ENCODE results near the gene UNC50.

UNC50 gene

DNA sequence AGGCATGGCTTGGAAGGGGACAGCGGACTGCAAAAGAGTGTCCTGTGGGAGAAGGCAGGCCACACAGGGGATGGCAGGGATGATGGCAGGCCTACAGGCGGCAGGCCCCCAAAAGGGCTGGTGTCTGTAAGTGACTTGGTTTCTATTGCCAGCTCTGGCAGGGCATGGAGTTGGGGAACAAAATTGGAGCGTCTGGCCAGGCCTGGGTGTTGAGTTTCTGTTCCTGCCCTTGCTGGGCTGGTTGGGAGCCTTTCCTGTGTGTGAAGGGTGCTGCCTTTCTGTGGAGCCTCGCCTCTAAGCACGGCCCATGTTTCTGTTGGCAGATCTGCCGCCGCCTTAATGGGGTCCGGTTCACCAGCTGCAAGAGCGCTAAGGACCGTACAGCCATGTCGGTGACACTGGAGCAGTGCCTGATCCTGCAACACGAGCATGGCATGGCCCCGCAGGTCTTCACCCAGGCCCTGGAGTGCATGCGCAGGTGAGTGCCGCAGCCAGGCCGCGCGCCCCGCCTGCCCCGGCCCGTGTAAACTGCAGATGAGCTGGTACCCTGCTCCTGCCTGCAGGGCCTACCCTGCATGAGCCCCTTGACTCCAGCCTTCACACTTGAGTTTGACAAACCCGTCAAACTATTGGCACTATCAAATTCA, 31.6 kb upstream of the UNC50 start:
- Histone ChIP-seq H3K9me3 (ENCODE audit: control insufficient read depth in 1 of 2, low read length in 2 of 2) (no peaks in the 10 kb centered on the region), H3K36me3 (ENCODE audit: control insufficient read depth in 1 of 2, insufficient read depth in 2 of 2, low read length in 2 of 2) (peaks cover 12 to 67% of the 10 kb centered on the region in 2 donors), H3K4me3 (ENCODE audit: low read depth in 1 of 2, low read length in 2 of 2) (no peak overlapping the region), H3K4me1 (ENCODE audit: control insufficient read depth in 1 of 2, insufficient read depth in 2 of 2, low read length in 2 of 2) (no peaks in the 10 kb centered on the region), H3K9ac (ENCODE audit: low read depth in 1 of 2, low read length in 2 of 2) (no peak overlapping the region), H3K27me3 (ENCODE audit: control insufficient read depth in 1 of 2, insufficient read depth in 2 of 2, low read length in 2 of 2) (no peaks in the 10 kb centered on the region), H3K27ac (ENCODE audit: low read depth, low read length) (no peak overlapping the region)

DNA sequence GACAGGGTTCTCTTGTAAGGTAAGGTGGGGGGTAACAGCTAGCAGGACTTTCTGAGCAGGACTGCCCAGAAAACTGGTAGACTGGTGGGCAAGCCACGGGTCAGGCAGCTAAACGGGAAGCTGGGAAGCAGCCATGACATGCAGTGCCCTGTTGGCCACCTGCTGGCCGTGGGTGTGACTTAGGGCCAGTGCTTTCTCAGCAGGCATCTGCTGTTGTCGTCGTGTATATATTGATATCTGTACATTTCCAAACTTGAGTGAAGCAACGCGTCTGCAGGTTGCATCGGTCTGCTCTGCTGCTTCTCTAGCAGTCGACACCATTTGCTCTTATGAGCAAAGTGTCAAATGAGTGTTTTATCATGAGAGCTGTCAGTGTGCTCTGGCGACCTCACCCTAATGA, 31.1 kb upstream of the UNC50 start:
- Histone ChIP-seq H3K4me1 (ENCODE audit: control insufficient read depth in 1 of 2, insufficient read depth in 2 of 2, low read length in 2 of 2) (no peaks in the 10 kb centered on the region), H3K9me3 (ENCODE audit: control insufficient read depth in 1 of 2, low read length in 2 of 2) (no peaks in the 10 kb centered on the region), H3K9ac (ENCODE audit: low read depth in 1 of 2, low read length in 2 of 2) (no peak overlapping the region), H3K27ac (ENCODE audit: low read depth, low read length) (no peak overlapping the region), H3K27me3 (ENCODE audit: control insufficient read depth in 1 of 2, insufficient read depth in 2 of 2, low read length in 2 of 2) (no peaks in the 10 kb centered on the region), H3K36me3 (ENCODE audit: control insufficient read depth in 1 of 2, insufficient read depth in 2 of 2, low read length in 2 of 2) (peaks cover 12 to 69% of the 10 kb centered on the region in 2 donors), H3K4me3 (ENCODE audit: low read depth in 1 of 2, low read length in 2 of 2) (no peak overlapping the region)

GRCh38 chr2:98578231-98578630, 30.2 kb upstream of the UNC50 start:
- H3K36me3 ChIP-seq (ENCODE audit: control insufficient read depth in 1 of 2, insufficient read depth in 2 of 2, low read length in 2 of 2), result peaks cover 12 to 67% of the 10 kb centered on the region in 2 donors
- H3K4me1 ChIP-seq (ENCODE audit: control insufficient read depth in 1 of 2, insufficient read depth in 2 of 2, low read length in 2 of 2), result no peaks in the 10 kb centered on the region

DNA sequence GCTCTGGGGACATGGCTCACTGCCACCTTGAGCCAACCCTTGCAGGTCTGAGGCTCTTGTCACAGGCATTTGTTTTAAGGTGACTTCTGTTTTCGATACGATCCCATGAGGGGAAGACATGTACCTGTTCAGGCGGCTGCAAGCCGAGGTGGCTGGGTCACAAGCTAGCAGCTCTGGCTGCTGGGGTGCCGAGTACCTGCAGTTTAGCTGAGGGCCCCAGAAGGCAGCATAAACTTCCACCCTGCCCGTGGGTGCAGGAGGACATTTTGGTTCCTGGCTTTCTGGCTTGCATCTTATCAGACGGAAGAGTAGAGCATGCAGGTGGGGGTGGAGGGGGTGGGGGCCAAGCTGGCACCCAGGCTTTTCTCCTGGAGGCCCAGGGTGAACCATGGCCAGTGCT, 28.5 kb upstream of the UNC50 start:
- no peak overlapping the region for H3K27ac ChIP-seq (ENCODE audit: low read depth, low read length)
- H3K27me3 ChIP-seq (ENCODE audit: control insufficient read depth in 1 of 2, insufficient read depth in 2 of 2, low read length in 2 of 2), result no peaks in the 10 kb centered on the region
- H3K9me3 ChIP-seq (ENCODE audit: control insufficient read depth in 1 of 2, low read length in 2 of 2), result no peaks in the 10 kb centered on the region
- H3K36me3 ChIP-seq (ENCODE audit: control insufficient read depth in 1 of 2, insufficient read depth in 2 of 2, low read length in 2 of 2), result peaks cover 15 to 64% of the 10 kb centered on the region in 2 donors
- no peak overlapping the region for H3K4me3 ChIP-seq (ENCODE audit: low read depth in 1 of 2, low read length in 2 of 2)
- peaks cover 8 to 12% of the 10 kb centered on the region in 2 donors for H3K4me1 ChIP-seq (ENCODE audit: control insufficient read depth in 1 of 2, insufficient read depth in 2 of 2, low read length in 2 of 2)
- no peak overlapping the region for H3K9ac ChIP-seq (ENCODE audit: low read depth in 1 of 2, low read length in 2 of 2)

More at GRCh38 chr2:98578231-98578630, 30.2 kb upstream of the UNC50 start:
- Histone ChIP-seq H3K9me3 (ENCODE audit: control insufficient read depth in 1 of 2, low read length in 2 of 2) (no peaks in the 10 kb centered on the region), H3K27me3 (ENCODE audit: control insufficient read depth in 1 of 2, insufficient read depth in 2 of 2, low read length in 2 of 2) (no peaks in the 10 kb centered on the region), H3K27ac (ENCODE audit: low read depth, low read length) (no peak overlapping the region), H3K4me3 (ENCODE audit: low read depth in 1 of 2, low read length in 2 of 2) (no peak overlapping the region), H3K9ac (ENCODE audit: low read depth in 1 of 2, low read length in 2 of 2) (no peak overlapping the region)

DNA sequence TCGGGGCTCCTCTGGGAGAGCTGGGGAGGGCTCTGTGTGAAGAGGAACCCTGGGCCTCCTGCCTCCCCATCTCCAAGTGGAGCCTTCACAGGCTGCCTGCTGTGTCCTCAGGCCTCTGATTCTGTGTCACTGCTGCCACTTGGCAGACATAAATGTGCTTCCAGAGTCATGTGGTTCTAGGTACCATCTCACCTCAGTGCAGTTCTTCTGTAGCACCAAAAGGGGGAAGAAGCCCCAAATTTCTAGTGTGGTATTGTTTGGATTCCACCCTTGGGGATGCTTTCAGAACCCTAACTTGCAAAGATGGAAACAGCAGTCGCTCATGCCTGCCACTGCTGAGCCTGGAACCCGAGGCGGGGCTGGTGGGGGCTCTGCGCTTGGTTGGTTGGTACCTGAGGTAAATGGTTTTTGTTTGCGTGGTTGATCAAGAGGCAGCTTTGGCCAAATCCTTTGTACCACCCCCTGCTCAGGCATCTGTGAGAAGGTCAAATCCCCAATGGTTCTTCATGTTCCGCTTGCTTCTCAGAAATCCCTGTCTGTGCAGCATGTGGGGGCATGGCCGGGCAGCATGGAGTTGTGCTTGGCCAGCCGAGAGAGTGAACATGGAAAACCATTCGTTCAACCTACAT, 27.6 kb upstream of the UNC50 start:
- H3K27me3 ChIP-seq (ENCODE audit: control insufficient read depth in 1 of 2, insufficient read depth in 2 of 2, low read length in 2 of 2), result no peaks in the 10 kb centered on the region
- H3K27ac ChIP-seq (ENCODE audit: low read depth, low read length), result no peak overlapping the region
- no peaks in the 10 kb centered on the region for H3K9me3 ChIP-seq (ENCODE audit: control insufficient read depth in 1 of 2, low read length in 2 of 2)
- H3K36me3 ChIP-seq (ENCODE audit: control insufficient read depth in 1 of 2, insufficient read depth in 2 of 2, low read length in 2 of 2), result peaks cover 15 to 55% of the 10 kb centered on the region in 2 donors
- no peak overlapping the region for H3K4me3 ChIP-seq (ENCODE audit: low read depth in 1 of 2, low read length in 2 of 2)
- no peak overlapping the region for H3K9ac ChIP-seq (ENCODE audit: low read depth in 1 of 2, low read length in 2 of 2)
- peaks cover 8 to 12% of the 10 kb centered on the region in 2 donors for H3K4me1 ChIP-seq (ENCODE audit: control insufficient read depth in 1 of 2, insufficient read depth in 2 of 2, low read length in 2 of 2)

DNA sequence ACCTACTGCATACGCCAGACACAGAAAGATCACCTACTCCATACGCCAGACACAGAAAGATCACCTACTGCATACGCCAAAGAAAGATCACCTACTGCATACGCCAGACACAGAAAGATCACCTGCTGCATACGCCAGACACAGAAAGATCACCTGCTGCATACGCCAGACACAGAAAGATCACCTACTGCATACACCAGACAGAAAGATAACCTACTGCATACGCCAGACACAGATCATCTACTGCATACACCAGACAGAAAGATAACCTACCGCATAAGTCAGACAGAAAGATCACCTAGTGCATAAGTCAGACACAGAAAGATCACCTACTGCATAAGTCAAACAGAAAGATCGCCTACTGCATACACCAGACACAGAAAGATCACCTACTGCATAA, 25.9 kb upstream of the UNC50 start:
- Histone ChIP-seq H3K9ac (ENCODE audit: low read depth in 1 of 2, low read length in 2 of 2) (no peak overlapping the region), H3K9me3 (ENCODE audit: control insufficient read depth in 1 of 2, low read length in 2 of 2) (no peaks in the 10 kb centered on the region), H3K4me1 (ENCODE audit: control insufficient read depth in 1 of 2, insufficient read depth in 2 of 2, low read length in 2 of 2) (peaks cover 8 to 12% of the 10 kb centered on the region in 2 donors), H3K4me3 (ENCODE audit: low read depth in 1 of 2, low read length in 2 of 2) (no peak overlapping the region), H3K27ac (ENCODE audit: low read depth, low read length) (no peak overlapping the region), H3K36me3 (ENCODE audit: control insufficient read depth in 1 of 2, insufficient read depth in 2 of 2, low read length in 2 of 2) (peaks cover 11 to 45% of the 10 kb centered on the region in 2 donors), H3K27me3 (ENCODE audit: control insufficient read depth in 1 of 2, insufficient read depth in 2 of 2, low read length in 2 of 2) (no peaks in the 10 kb centered on the region)

DNA sequence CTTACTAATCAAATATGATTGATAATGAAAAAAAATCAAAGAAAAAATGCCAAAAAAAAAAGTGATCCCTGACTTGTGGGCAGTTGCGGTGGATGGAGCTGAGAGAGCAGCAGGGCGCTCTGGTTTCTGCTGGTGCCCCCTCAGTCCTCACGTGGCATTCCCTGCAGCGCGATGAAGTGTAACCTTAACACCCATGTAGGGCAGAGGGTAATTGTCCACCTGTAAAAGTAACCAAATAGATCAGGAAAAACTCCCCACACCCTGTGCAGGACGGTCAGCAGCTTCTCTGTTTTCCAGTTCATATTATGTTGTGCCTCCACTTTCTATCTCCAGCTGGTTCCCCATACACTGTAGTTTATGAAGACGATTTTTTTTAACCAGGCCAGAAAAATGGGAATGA, 25.1 kb upstream of the UNC50 start:
- Histone ChIP-seq H3K9ac (ENCODE audit: low read depth in 1 of 2, low read length in 2 of 2) (no peak overlapping the region), H3K36me3 (ENCODE audit: control insufficient read depth in 1 of 2, insufficient read depth in 2 of 2, low read length in 2 of 2) (peaks cover 8 to 38% of the 10 kb centered on the region in 2 donors)

DNA sequence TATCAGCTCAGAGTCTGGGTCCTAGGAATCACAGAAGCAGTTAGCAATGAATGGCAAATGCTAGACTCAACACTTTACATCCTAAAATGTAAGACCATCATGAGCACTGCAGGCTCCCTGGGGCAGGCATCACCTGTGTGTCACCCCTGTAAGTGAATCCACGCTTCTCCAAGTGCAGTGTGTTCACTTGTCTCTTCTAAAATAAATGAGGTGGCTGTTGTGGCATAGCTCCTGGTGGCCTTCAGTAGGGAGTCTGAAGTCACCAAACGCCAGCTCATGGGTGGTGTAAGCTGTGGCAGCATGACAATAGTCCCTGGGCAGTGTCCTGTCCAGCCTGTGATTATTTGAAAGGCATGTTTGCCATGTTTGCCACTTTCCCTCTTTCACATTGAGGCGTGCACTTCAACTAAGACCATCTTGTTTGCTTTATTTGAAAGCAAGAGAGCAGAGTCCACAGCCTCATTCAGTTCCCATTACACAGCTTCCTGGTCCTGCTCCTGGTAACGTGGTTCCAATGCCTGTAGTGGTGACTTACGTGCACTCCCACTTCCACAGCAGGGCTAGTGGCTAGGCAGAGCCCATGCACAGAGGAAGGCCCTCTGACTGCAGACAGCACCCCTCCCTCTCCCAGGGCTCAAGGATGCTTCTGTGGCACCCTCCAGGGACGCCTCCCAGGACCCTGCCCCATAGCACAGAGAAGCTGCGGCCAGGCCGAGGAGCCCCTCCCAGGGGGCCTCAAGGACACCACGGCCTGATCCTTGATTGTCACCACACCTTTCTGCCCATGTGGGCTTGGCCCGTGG, 24.4 kb upstream of the UNC50 start:
- Histone ChIP-seq H3K9ac (ENCODE audit: low read depth in 1 of 2, low read length in 2 of 2) (no peak overlapping the region), H3K4me3 (ENCODE audit: low read depth in 1 of 2, low read length in 2 of 2) (no peak overlapping the region), H3K4me1 (ENCODE audit: control insufficient read depth in 1 of 2, insufficient read depth in 2 of 2, low read length in 2 of 2) (peaks cover 8 to 12% of the 10 kb centered on the region in 2 donors), H3K27ac (ENCODE audit: low read depth, low read length) (no peak overlapping the region), H3K36me3 (ENCODE audit: control insufficient read depth in 1 of 2, insufficient read depth in 2 of 2, low read length in 2 of 2) (peaks cover 6 to 32% of the 10 kb centered on the region in 2 donors), H3K27me3 (ENCODE audit: control insufficient read depth in 1 of 2, insufficient read depth in 2 of 2, low read length in 2 of 2) (no peaks in the 10 kb centered on the region), H3K9me3 (ENCODE audit: control insufficient read depth in 1 of 2, low read length in 2 of 2) (no peaks in the 10 kb centered on the region)

More for the DNA sequence above, 25.1 kb upstream of the UNC50 start:
- no peak overlapping the region for H3K27ac ChIP-seq (ENCODE audit: low read depth, low read length)
- no peaks in the 10 kb centered on the region for H3K9me3 ChIP-seq (ENCODE audit: control insufficient read depth in 1 of 2, low read length in 2 of 2)
- no peak overlapping the region for H3K4me3 ChIP-seq (ENCODE audit: low read depth in 1 of 2, low read length in 2 of 2)
- H3K27me3 ChIP-seq (ENCODE audit: control insufficient read depth in 1 of 2, insufficient read depth in 2 of 2, low read length in 2 of 2), result no peaks in the 10 kb centered on the region
- H3K4me1 ChIP-seq (ENCODE audit: control insufficient read depth in 1 of 2, insufficient read depth in 2 of 2, low read length in 2 of 2), result peaks cover 8 to 12% of the 10 kb centered on the region in 2 donors

GRCh38 chr2:98585386-98585785, 23.0 kb upstream of the UNC50 start:
- Histone ChIP-seq H3K9ac (ENCODE audit: low read depth in 1 of 2, low read length in 2 of 2) (no peak overlapping the region), H3K36me3 (ENCODE audit: control insufficient read depth in 1 of 2, insufficient read depth in 2 of 2, low read length in 2 of 2) (peaks cover 6 to 32% of the 10 kb centered on the region in 2 donors), H3K27ac (ENCODE audit: low read depth, low read length) (no peak overlapping the region)

DNA sequence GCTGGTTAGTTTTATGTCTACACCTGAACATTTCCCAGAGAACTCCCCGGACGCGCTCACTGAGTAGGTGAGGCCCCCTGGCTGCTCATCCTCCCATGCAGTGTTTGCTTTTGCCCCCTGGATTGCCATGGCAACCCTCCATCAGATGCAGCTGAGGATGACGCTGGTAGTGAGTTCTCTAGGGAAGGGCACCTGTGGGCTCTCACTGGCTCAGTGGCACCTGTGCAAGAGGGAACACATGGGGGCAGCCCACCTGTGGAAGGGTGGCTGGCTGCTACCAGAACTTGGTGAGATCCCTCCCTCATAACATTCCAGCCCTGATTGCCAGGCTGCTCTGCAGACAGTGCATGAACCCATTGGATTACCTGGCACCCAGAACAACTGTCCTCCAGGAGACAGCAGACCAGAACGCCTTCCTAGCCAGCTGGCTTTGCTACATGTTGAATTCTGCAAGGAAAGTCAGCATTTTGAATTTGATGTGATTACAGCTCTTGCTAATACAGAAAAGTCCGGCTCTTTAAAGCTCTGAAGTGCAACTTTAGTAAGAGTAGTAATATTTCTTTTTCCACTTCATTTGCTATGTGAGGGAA, 21.7 kb upstream of the UNC50 start:
- no peak overlapping the region for H3K4me3 ChIP-seq (ENCODE audit: low read depth in 1 of 2, low read length in 2 of 2)
- H3K27me3 ChIP-seq (ENCODE audit: control insufficient read depth in 1 of 2, insufficient read depth in 2 of 2, low read length in 2 of 2), result no peaks in the 10 kb centered on the region
- H3K27ac ChIP-seq (ENCODE audit: low read depth, low read length), result no peak overlapping the region
- H3K9ac ChIP-seq (ENCODE audit: low read depth in 1 of 2, low read length in 2 of 2), result no peak overlapping the region
- H3K9me3 ChIP-seq (ENCODE audit: control insufficient read depth in 1 of 2, low read length in 2 of 2), result no peaks in the 10 kb centered on the region
- H3K4me1 ChIP-seq (ENCODE audit: control insufficient read depth in 1 of 2, insufficient read depth in 2 of 2, low read length in 2 of 2), result peaks cover 8 to 12% of the 10 kb centered on the region in 2 donors
- peaks cover 3 to 40% of the 10 kb centered on the region in 2 donors for H3K36me3 ChIP-seq (ENCODE audit: control insufficient read depth in 1 of 2, insufficient read depth in 2 of 2, low read length in 2 of 2)

More at GRCh38 chr2:98585386-98585785, 23.0 kb upstream of the UNC50 start:
- H3K4me1 ChIP-seq (ENCODE audit: control insufficient read depth in 1 of 2, insufficient read depth in 2 of 2, low read length in 2 of 2), result peaks cover 8 to 12% of the 10 kb centered on the region in 2 donors
- H3K4me3 ChIP-seq (ENCODE audit: low read depth in 1 of 2, low read length in 2 of 2), result no peak overlapping the region
- no peaks in the 10 kb centered on the region for H3K9me3 ChIP-seq (ENCODE audit: control insufficient read depth in 1 of 2, low read length in 2 of 2)
- no peaks in the 10 kb centered on the region for H3K27me3 ChIP-seq (ENCODE audit: control insufficient read depth in 1 of 2, insufficient read depth in 2 of 2, low read length in 2 of 2)
